Smooth muscle cell (in vitro differentiated cells): ENCODE results near the gene PRKCA. TPM values are rescaled to one million over a fixed set of nuclear protein-coding genes. Genes with fewer than 3 reads are reported as not detected.

Experiments used
- DNase-seq: peaks from one replicate; lab custom pipeline; 2025; ENCODE audit not compliant: unreplicated experiment; lab: John Stamatoyannopoulos, UW
- H2AFZ ChIP-seq: fragments of 200-600 bp; sonication (generic); 2 replicates; pipeline ENCODE4 v1.6.0; 2016; ENCODE audit warnings: antibody characterized with exemption, low read depth, mild to moderate bottlenecking
- H3F3A ChIP-seq: fragments of 200-600 bp; sonication (generic); 2 replicates; pipeline ENCODE4 v1.6.0; 2017; ENCODE audit warnings: antibody characterized with exemption, low read depth
- H3K27ac ChIP-seq: fragments of 200-600 bp; sonication (generic); 2 replicates; pipeline ENCODE4 v1.5.1; 2016; ENCODE audit warnings: low read depth, mild to moderate bottlenecking
- H3K27me3 ChIP-seq: fragments of 200-600 bp; sonication (generic); 2 replicates; pipeline ENCODE4 v1.6.1; 2016; ENCODE audit warnings: low read depth, mild to moderate bottlenecking
- H3K36me3 ChIP-seq: fragments of 200-600 bp; sonication (generic); 2 replicates; pipeline ENCODE4 v1.5.1; 2016; ENCODE audit warnings: low read depth
- H3K4me1 ChIP-seq: fragments of 200-600 bp; sonication (generic); 2 replicates; pipeline ENCODE4 v1.5.1; 2016; ENCODE audit warnings: low read depth
- H3K4me2 ChIP-seq: fragments of 200-600 bp; sonication (generic); 2 replicates; pipeline ENCODE4 v1.6.0; 2016; ENCODE audit warnings: mild to moderate bottlenecking
- H3K4me3 ChIP-seq: fragments of 200-600 bp; sonication (generic); 2 replicates; pipeline ENCODE4 v1.5.1; 2016; ENCODE audit warnings: mild to moderate bottlenecking
- H3K79me2 ChIP-seq: fragments of 200-600 bp; sonication (generic); 2 replicates; pipeline ENCODE4 v1.6.0; 2016; ENCODE audit warnings: low read depth, mild to moderate bottlenecking
- H3K9ac ChIP-seq: fragments of 200-600 bp; sonication (generic); 2 replicates; pipeline ENCODE4 v1.6.0; 2016; ENCODE audit warnings: low read depth
- H3K9me3 ChIP-seq: fragments of 200-600 bp; sonication (generic); replicated peaks from 2 replicates; pipeline ENCODE4 v1.5.1; 2016; ENCODE audit warnings: low read depth
- H4K20me1 ChIP-seq: fragments of 200-600 bp; sonication (generic); 2 replicates; pipeline ENCODE4 v1.6.0; 2016; ENCODE audit warnings: low read depth
- WGBS: methylation state at CpG from one replicate; pipeline ENCODE4 v1.1.7; 2016; ENCODE audit warnings: low lambda C conversion rate; 5-methylcytosine and 5-hydroxymethylcytosine counted together
- polyA plus RNA-seq: library from polyadenylated mRNA; unstranded; fragments of >200 nt; fragmentation: Nextera tagmentation; extraction: Ambion mirVana; gene quantifications from 2 replicates; pipeline ENCODE4 v1.2.1, GENCODE V29; 2016
- total RNA-seq: library from RNA; depleted of rRNA; stranded (reverse); fragments of >200 nt; gene quantifications from 2 replicates; pipeline ENCODE4 v1.2.3, GENCODE V29; 2014
- TF ChIP-seq, protein P1 (sequence below): fragments of 200-600 bp; sonication (generic); IDR thresholded peaks from 2 replicates; pipeline ENCODE4 v1.5.1; 2017; ENCODE audit warnings: borderline replicate concordance, mild to moderate bottlenecking, antibody characterized with exemption; ENCODE audit not compliant: insufficient read depth, poor library complexity, severe bottlenecking

PRKCA gene
- total and polyA plus RNA-seq, 2 experiments from 2014 or later, result 0.78 to 7.1 TPM

DNA sequence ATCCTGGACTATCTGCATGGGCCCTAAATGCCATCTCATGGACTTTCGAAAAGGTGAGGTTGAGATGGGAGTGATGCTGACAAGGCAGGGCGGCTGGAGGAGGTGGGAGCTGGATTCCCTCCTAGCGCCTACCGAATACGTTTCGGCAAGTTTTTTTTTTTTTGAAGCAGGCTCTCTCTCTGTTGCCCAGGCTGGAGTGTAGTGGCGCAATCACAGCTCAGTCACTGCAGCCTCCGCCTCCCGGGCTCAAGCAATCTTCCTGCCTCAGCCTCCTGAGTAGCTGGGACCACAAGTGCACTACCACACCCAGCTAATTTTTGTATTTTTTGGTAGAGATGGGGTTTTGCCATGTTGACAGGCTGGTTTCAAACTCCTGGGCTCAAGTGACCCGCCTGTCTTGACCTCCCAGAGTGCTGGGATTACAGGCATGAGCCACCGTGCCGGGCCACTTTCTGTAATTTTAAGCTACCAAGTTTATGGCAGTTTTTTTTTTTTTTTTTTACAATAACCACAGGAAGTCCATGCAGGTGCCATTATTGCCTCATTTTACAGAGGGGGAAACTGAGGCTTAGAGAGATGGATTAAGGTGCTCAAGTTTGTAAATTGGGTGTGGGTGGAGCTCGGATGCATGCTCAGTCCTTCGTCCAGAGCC is 246.4 kb downstream of the PRKCA start:
- no peaks in the 10 kb centered on the region for H4K20me1 ChIP-seq
- 75% methylated on average over 14 of the region's 14 CpGs for WGBS

DNA sequence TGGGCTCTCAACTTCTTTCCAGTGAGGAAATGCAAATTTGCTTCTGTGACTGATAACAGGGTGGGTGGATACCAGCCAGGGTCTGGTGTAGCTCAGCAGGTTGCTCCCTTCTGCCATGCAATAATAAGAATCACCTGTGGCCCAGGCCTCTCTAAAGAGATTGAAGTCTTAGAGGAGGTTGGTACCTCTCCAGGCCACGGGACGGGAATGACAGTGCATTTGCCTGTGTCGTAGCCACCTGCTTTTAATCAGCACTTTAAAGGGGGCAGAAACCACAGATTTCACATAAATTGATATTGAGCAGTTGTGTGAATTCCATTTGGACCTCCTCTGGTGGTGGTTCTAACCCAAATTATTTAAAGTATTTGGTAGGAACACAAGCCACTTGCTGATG is 246.9 kb downstream of the PRKCA start:
- Histone ChIP-seq H2AFZ (no peak overlapping the region), H3K27me3 (no peaks in the 10 kb centered on the region), H3K27ac (peak overlapping the region; percentile 6), H3K4me2 (peak overlapping the region; percentile 22), H3K36me3 (no peaks in the 10 kb centered on the region), H4K20me1 (no peaks in the 10 kb centered on the region), H3F3A (peaks cover 3% of the 10 kb centered on the region), H3K4me3 (no peak overlapping the region), H3K9me3 (no peaks in the 10 kb centered on the region), H3K79me2 (no peaks in the 10 kb centered on the region), H3K9ac (no peak overlapping the region), H3K4me1 (peaks cover 11% of the 10 kb centered on the region)
- 28% methylated on average over 3 of the region's 3 CpGs for whole genome bisulfite sequencing
- TF ChIP-seq, protein P1, sequence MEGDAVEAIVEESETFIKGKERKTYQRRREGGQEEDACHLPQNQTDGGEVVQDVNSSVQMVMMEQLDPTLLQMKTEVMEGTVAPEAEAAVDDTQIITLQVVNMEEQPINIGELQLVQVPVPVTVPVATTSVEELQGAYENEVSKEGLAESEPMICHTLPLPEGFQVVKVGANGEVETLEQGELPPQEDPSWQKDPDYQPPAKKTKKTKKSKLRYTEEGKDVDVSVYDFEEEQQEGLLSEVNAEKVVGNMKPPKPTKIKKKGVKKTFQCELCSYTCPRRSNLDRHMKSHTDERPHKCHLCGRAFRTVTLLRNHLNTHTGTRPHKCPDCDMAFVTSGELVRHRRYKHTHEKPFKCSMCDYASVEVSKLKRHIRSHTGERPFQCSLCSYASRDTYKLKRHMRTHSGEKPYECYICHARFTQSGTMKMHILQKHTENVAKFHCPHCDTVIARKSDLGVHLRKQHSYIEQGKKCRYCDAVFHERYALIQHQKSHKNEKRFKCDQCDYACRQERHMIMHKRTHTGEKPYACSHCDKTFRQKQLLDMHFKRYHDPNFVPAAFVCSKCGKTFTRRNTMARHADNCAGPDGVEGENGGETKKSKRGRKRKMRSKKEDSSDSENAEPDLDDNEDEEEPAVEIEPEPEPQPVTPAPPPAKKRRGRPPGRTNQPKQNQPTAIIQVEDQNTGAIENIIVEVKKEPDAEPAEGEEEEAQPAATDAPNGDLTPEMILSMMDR, result no peak
- DNase-seq, result no peak

More for the DNA sequence above, 246.4 kb downstream of the PRKCA start:
- Histone ChIP-seq H3K27me3 (no peaks in the 10 kb centered on the region), H3K4me2 (peak overlapping the region; percentile 22), H3K4me3 (no peak overlapping the region), H3F3A (peaks cover 6% of the 10 kb centered on the region), H3K79me2 (no peaks in the 10 kb centered on the region), H3K36me3 (no peaks in the 10 kb centered on the region), H3K27ac (no peak overlapping the region), H3K4me1 (peaks cover 11% of the 10 kb centered on the region), H2AFZ (no peak overlapping the region), H3K9ac (no peak overlapping the region), H3K9me3 (no peaks in the 10 kb centered on the region)
- TF ChIP-seq, protein P1, result no peak
- no peak for DNase-seq

DNA sequence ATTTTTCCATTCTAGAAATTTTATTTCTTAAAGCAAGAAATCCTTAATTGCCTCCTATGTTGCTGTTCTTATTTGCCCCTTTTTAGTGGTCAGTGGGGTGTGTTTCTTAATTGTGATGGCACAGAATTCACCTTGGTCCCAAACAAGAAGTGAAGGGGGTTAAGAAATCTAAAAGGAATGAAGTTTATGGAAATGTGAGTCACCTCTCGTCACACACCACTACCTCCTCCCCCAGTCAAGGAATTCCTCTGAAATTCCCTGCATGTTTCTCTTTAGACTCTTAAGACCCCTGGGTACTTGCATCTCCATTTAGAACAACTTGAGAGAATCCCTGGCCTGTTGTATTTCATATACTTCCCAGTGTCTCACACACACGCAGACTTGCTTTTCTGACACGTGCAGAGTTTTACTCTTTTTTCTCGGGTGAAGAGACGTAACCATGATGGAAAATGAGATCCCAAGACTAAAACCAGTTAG is 247.4 kb downstream of the PRKCA start:
- Histone ChIP-seq H3K4me2 (peak overlapping the region; percentile 22), H3K9me3 (no peaks in the 10 kb centered on the region), H3K27me3 (no peaks in the 10 kb centered on the region), H3K9ac (no peak overlapping the region), H3K79me2 (no peaks in the 10 kb centered on the region), H3K36me3 (no peaks in the 10 kb centered on the region), H3K27ac (peak overlapping the region; percentile 34), H3K4me3 (no peak overlapping the region), H3F3A (peaks cover 3% of the 10 kb centered on the region), H4K20me1 (no peaks in the 10 kb centered on the region), H2AFZ (no peak overlapping the region), H3K4me1 (peaks cover 11% of the 10 kb centered on the region)
- 14% methylated on average over 5 of the region's 5 CpGs for WGBS
- TF ChIP-seq, protein P1, result no peak
- no peak for DNase-seq

DNA sequence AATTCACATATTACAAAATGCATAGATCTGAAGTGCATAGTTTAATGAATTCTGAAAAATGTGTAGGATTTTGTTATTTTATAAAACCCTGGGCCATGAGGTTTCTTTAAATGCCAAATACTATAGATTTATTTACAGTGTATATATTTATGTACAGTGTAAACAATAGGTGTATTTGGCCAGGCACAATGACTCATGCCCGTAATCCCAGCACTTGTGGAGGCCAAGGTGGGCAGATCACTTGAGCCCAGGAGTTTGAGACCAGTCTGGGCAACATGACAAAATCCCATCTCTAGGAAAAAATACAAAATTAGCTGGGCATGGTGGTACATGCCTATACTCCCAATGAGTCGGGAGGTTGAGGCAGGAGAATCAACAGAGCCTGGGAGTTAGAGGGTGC is 249.4 kb downstream of the PRKCA start:
- Histone ChIP-seq H3K36me3 (no peaks in the 10 kb centered on the region), H3K4me1 (peaks cover 11% of the 10 kb centered on the region), H2AFZ (no peak overlapping the region), H3K79me2 (no peaks in the 10 kb centered on the region), H3K4me3 (no peak overlapping the region), H3K9me3 (no peaks in the 10 kb centered on the region), H3K9ac (no peak overlapping the region), H4K20me1 (no peaks in the 10 kb centered on the region), H3K27ac (no peak overlapping the region), H3F3A (peaks cover 3% of the 10 kb centered on the region), H3K27me3 (no peaks in the 10 kb centered on the region), H3K4me2 (no peak overlapping the region)
- 95% methylated on average over 2 of the region's 2 CpGs for WGBS
- no peak for DNase-seq
- TF ChIP-seq, protein P1, result no peak
